GM18870 (cell line): ENCODE data around the gene RC3H1.
"Not testable (repeated sequence)": the region's sequence is repeated elsewhere in the genome, so short reads cannot be mapped to it uniquely, and the experiment has no call there.

Experiments used
- ATAC-seq: cut with Tn5 transposase; IDR thresholded peaks from one replicate; pipeline ENCODE4 v1.9.1; 2021; ENCODE audit warnings: moderate library complexity; ENCODE audit not compliant: unreplicated experiment

The RC3H1 gene, protein sequence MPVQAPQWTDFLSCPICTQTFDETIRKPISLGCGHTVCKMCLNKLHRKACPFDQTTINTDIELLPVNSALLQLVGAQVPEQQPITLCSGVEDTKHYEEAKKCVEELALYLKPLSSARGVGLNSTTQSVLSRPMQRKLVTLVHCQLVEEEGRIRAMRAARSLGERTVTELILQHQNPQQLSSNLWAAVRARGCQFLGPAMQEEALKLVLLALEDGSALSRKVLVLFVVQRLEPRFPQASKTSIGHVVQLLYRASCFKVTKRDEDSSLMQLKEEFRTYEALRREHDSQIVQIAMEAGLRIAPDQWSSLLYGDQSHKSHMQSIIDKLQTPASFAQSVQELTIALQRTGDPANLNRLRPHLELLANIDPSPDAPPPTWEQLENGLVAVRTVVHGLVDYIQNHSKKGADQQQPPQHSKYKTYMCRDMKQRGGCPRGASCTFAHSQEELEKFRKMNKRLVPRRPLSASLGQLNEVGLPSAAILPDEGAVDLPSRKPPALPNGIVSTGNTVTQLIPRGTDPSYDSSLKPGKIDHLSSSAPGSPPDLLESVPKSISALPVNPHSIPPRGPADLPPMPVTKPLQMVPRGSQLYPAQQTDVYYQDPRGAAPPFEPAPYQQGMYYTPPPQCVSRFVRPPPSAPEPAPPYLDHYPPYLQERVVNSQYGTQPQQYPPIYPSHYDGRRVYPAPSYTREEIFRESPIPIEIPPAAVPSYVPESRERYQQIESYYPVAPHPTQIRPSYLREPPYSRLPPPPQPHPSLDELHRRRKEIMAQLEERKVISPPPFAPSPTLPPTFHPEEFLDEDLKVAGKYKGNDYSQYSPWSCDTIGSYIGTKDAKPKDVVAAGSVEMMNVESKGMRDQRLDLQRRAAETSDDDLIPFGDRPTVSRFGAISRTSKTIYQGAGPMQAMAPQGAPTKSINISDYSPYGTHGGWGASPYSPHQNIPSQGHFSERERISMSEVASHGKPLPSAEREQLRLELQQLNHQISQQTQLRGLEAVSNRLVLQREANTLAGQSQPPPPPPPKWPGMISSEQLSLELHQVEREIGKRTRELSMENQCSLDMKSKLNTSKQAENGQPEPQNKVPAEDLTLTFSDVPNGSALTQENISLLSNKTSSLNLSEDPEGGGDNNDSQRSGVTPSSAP

DNA sequence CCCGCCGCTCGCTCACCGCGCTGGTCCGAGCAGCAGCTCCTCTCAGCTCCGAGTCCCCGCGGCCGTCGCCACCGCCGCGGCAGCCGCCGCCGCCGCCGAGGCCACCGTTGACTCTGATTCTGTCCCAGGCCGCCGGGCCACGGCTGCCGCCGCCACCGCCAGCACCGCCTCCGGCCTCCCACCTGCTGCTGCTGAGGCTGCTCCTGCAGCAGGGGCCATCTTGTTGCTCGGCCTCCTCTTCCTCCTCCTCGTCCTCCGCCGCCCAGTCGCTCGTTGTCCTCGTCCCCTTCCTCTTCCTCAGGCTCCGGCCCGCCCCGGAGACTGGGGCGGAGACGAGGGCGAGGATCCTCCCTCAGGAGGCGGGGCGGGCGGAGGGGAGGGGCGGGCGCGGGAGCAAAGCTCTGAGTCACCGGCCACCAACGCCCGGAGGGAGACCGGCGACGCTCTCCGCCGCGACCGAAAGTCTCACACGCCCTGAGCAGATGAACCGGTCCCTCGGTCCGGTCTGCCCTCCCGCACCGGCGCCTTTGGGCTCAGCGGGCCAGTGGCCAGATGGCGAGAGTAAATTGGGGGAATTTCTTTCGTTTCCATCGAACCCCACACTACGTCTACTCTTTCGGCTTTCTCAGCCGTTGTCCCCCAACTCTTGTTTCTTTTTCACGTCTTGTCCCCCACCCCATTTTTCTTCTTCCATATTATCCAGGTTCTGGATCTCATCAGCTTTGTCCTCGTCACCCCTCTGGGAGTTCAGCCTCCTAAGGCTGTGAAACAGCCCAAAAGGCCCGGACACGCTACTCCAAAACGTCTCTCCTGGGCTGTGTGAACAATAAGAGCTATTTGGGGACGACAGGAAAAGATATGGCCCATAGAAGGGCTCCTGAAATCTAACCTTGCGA, at the start of gene RC3H1:
TSS of gene RC3H1 (minus strand) at position 278 of the 896 bp plus-strand sequence. CDS start 29,372 bp downstream, outside the sequence.
- peak; percentile 61 for ATAC-seq

DNA sequence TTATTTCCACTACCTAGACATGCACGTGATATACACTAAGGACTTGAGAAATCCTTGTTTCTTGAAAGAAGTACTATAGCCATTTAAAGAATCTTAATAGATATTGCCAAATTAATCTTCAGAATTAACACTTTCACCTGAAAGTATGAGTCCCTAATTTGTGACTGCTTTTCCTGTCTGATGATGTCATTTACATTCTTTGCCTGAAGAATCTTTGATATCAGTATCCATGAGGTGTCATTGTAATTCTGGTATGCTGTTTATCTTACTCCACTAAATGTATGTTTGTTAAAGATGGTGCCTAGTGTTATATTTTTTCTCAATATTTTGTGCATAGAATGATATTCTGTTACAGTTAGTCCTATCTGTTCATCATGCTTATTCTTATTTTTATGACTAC, 48.5 kb upstream of the RC3H1 start:
- ATAC-seq: no peak

DNA sequence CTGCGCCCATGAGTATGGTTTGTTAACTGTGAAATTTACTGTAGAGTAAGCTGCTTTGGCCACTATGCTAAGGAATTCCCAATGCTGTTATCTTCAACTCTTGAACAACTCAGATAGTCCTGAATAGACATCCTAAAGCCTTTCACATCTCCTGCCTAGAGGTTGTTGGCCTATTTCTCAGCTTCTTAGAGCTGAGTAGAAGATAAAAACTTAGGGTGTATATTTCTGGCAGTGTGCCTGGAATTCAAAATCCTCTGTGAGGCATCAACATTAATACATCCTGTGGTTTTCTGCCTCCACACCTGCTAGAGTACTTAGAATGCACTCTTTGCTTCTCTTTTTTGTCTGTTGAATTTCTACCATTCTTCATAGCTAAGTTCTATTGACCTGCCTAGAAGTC, 45.8 kb upstream of the RC3H1 start:
- ATAC-seq: no peak

DNA sequence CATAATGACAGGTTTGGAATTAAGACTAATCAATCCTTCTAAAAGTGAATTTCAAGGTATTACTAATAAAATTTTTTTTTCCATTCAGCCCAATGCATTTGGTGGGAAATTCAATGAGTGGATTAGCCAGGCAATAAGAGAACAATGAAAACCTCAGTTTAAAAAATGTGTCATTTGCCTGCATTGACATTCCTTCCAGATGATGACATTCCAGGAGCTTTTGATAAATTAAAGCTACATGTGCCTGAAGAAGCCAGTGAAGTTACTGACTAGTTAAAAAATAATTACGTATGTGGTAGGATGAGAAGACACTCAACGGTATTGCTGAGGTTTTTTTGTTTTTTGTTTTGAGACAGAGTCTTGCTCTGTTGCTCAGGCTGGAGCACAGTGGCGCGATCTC, 37.9 kb upstream of the RC3H1 start:
- no peak for ATAC-seq

DNA sequence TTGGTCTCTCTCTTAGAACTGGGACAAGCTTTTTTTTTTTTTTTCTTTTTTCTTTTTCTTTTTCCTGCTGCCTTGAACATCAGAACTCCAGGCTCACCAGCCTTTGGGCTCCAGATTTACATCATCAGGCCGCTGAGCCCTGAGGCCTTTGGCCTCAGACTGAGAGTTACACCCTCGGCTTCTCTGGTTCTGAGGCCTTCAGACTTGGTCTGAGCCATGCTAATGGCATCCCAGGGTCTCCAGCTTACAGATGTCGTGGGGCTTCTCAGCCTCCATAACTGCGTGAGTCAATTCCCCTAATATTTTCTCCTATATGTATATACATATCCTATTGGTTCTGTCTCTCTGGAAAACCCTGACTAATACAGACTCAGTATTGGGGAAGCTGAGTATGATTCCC, 36.5 kb upstream of the RC3H1 start:
- ATAC-seq: no peak

DNA sequence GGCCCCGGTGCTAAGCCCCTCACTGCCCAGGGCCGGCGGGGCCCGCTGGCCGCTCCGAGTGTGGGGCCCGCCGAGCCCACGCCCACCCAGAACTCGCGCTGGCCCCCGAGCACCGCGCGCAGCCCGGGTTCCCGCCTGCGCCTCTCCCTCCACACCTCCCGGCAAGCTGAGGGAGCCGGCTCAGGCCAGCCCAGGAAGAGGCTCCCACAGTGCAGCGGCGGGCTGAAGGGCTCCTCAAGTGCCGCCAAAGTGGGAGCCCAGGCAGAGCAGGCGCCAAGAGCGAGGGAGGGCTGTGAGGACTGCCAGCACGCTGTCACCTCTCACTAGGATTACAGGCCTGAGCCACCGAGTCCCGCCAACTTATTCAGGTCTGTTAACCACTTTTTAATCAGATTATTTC, 34.5 kb upstream of the RC3H1 start:
- not testable (repeated sequence) for ATAC-seq

DNA sequence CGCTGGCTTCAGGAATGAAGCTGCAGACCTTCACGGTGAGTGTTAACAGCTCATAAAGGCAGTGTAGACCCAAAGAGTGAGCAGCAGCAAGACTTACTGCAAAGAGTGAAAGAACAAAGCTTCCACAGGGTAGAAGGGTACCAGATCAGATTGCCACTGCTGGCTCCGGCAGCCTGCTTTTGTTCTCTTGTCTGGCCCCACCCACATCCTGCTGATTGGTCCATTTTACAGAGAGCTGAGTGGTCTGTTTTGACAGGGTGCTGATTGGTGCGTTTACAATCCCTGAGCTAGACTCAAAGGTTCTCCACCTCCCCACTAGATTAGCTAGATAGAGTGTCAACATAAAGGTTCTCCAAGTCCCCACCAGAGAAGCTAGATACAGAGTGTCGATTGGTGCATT, 33.6 kb upstream of the RC3H1 start:
- not testable (repeated sequence) for ATAC-seq

DNA sequence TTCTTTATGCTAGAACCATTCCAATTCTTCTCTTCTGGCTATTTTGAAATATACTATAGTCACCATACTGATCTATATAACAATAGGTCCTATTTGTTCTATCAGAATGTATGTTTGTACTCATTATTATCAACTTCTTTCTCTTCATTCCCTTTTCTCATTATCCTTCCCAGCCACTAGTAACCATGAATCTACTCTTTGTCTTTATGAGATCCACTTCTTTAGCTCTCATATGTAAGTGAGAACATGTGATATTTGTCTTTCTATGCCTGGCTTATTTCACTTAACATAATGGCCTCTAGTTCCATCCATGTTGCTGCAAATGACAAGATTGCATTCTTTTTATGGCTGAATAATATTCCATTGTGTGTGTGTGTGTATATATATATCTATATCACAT, 31.7 kb upstream of the RC3H1 start:
- no peak for ATAC-seq

DNA sequence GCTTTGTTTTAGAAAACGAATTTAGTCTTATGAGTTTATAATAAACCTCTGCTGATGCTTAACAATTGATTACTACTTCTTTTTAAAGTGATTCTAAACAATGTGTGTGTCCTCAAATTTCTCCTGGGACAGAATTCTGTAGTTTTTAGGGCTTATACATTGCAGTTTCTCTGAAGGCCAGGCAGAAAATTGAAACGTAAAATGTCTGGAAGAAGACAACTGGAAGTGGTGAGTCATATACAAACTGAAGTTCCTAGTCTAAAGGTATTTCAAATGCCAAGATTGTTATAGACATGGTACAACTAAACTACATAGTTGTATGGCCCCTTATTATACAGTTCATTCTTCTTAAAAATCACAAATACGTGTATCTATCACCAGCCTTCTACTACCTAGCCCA, 30.5 kb upstream of the RC3H1 start:
- ATAC-seq: no peak

DNA sequence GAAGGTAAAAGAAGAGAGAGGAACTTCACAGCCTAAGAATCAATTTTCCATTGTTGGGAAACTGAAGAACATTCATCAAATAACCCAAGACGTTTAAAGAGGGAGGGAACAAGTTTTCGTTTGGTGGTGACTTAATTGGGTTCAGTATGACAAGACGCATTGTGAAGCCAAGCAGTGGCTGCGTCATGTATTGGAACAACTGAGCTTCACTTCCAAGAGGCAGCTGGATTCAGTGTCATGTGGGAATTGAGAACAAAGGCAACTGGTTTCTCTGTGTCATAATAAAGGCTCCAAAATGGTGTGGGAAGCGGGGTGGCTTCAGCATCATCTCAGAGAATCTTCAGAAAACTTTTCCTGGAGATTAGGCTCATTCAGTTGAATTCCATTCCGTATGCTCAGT, 29.8 kb upstream of the RC3H1 start:
- no peak for ATAC-seq

DNA sequence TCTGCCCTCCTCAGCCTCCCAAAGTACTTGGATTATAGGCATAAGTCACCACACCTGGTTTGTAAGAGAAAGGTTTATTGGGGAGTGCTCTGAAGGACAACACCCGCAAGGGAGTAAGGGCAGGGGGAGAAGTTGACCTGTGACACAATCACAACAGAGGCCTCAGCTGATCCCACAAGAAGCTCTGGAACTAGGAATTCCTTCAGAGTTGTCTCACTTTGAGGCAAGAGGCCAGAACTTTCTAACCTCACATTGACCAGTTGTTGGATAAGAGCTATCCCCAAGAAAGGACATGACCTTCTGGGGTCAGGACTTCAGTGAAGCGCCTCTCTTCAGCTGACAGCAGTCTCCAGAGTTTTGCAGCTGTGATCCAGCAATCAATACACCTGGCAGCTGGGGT, 27.4 kb upstream of the RC3H1 start:
- no peak for ATAC-seq

DNA sequence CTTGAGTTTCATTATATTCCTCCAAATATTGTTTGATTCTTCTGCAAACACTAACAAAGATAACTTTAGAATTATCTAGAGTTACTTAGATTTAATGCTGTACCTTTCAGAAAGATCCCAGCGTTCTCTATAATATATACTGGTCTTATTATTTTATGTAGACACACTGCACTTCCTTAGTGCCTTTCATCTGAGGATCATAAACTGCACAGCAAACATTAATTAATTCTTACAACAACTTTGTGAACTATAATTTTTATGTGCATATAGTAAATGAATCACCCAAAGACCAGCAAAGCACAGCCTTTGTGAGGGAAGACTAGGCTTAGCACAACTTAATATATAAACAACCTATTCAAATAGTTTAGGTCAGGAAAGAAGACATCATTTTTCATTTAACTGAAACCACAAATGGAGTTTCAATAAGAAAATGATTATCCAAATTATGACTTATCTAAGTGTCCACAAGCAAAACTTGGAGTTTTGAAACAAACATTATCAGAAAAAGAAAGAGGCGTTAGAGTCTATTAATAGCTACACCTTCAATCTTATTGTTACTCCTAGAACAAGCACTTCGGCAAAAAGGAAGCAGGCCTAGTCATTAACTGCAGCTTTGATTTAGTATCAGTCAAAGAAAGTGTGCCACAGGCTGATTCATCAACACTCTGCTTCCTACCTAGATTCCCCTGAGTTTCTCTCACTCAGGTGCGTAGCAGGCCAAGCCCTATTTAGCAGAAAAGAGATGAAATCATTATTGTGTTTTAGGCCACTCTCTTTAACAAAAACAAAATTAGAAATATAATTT, 22.5 kb upstream of the RC3H1 start:
- ATAC-seq: no peak

DNA sequence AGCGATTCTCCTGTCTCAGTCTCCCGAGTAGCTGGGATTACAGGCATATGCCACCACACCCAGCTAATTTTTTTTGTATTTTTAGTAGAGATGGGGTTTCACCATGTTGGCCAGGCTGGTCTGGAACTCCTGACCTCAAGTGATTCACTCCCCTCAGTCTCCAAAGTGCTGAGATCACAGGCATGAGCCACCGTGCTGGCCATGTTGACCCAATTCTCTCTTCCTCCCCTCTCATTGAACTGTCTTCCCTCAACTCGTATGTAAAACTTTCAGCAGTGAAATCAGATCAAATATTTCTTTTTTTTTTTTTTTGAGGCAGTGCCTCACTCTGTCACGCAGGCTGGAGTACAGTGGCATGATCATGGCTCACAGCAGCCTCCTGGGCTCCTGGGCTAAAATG, 20.4 kb upstream of the RC3H1 start:
- not testable (repeated sequence) for ATAC-seq

DNA sequence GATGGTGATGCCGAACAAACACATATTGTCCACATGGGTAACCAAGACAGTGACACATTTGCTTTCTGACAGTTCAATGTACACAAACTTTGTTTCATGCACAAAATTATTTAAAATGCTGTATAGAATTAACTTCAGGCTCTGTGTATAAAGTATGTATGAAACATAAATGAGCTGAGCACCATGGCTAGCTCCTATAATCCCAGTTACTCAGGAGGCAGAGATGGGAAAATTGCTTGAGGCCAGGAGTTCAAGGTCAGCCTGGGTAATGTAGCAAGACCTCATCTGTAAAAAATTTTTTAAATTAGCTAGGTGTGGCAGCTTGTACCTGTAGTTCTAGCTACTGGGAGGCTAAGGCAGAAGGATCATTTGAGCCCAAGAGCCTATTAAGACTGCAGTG, 19.2 kb upstream of the RC3H1 start:
- no peak for ATAC-seq

DNA sequence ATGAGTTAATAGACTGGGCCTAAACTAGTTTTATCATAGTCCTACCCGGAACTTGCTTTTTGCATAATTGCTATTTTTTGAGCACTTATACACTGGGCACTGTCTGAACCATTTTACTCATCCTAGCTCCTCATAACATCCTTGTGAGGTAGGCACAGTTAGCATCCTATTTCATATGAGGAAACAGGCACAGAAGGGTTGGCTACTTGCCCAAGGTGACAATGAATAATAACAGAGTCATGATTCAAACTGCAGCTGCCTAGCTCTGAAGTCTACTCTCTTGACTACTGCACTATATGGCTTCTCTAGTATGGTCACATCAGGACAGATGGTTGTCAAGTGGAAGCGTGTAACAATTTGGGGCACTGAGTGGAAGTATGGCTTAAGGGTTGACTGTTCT, 18.2 kb upstream of the RC3H1 start:
- ATAC-seq: no peak

DNA sequence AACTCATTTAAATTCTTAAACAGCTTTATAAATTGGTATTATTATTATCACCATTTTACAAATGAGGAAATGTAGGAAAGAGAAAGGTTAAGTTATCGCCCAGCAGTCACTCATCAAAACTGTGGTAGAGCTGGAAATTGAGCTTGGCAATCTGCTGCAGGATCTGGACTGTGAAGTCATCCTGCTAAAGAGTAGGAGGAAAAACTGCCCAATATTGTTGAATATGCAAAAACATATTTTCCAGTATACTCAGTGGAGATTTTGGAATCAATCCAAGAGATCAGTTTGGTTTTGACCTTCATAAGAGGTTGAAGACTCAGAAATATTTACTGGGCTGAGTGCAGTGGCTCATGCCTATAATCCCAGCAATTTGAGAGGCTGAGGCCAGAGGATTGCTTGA, 16.9 kb upstream of the RC3H1 start:
- no peak for ATAC-seq

DNA sequence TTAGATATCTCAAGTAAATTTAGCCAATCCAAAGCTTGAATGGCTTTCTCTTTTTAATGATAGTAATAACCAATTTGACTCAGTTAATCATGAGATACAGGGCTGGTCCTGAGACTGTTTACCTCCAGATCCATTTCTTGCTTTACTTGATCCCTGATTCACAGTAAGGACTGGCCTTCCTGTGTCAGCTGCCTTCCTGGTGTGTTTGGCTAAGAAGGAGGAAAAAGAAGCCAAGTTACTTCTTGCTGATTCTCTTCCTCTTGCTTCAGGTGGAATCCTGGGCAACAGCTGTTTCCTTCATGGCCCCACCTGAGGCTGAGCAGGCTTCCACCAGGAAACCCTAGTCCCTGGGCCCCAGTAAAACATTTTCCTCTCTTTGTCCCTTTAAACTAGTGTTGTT, 14.6 kb upstream of the RC3H1 start:
- no peak for ATAC-seq

DNA sequence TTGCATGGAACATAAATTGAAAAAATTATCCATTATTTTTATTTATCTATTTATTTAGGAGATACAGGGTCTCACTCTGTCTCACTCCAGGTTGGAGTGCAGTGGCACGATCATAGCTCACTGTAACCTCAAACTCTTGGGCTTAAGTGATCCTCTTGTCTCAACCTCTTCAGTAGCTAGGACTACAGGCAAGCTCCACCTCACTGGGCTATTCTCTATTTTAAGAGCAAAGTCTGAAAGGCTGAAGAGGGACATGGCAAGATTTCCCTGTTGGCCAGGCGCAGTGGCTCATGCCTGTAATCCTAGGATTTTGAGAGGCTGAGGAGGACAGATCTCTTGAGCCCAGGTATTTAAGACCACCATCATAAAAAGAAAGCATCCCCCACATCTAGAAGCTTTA, 14.0 kb upstream of the RC3H1 start:
- no peak for ATAC-seq

DNA sequence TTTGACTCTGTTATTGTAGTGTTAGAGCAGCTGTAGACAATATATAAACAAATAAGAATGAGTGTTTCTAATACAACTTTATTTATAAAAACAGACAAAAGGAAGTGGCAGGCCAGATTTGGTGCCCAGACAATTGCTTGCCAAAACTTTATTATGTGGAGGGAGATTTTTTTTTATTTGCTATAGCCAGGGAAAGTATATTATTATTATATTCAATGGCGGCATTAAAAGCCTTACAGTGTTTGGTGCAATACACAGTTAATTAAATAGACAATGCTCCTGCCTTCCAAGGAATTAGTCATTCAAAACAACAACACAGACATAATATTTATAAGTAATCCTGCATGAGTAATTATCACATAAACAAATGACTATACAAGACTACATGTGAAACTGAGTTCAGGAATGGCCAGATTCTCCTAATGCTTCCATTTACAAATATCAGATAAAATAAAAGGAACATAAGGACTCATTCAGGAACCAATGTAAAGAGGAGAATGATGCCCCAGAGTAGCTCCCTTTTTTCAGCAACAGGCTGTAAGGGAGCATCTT, 10.6 kb upstream of the RC3H1 start:
- ATAC-seq: no peak
